ENCODE results near the gene NKX6-2.

The NKX6-2 gene

GRCh38 chr10:132813001-132813401 lies 27.1 kb upstream of the NKX6-2 start:
- no peak for DNase-seq (ENCODE audit: low spot score)

- DNase-seq (ENCODE audit: low spot score) = no peak
Measured at GRCh38 chr10:132812520-132812919, 26.6 kb upstream of the NKX6-2 start.

GRCh38 chr10:132811891-132812481 lies 26.0 kb upstream of the NKX6-2 start:
- DNase-seq (ENCODE audit: low spot score) = no peak

- no peak for DNase-seq (ENCODE audit: low spot score)
Measured at GRCh38 chr10:132810807-132811700, 25.1 kb upstream of the NKX6-2 start.

- no peak for DNase-seq (ENCODE audit: low spot score)
Measured at GRCh38 chr10:132810141-132810806, 24.3 kb upstream of the NKX6-2 start.

GRCh38 chr10:132809232-132810140 lies 23.5 kb upstream of the NKX6-2 start:
- no peak for DNase-seq (ENCODE audit: low spot score)

- DNase-seq (ENCODE audit: low spot score) = no peak
Measured at GRCh38 chr10:132808383-132809231, 22.7 kb upstream of the NKX6-2 start.

GRCh38 chr10:132807621-132808049 lies 21.7 kb upstream of the NKX6-2 start:
- no peak for DNase-seq (ENCODE audit: low spot score)

- DNase-seq (ENCODE audit: low spot score) = no peak
Measured at GRCh38 chr10:132806561-132807003, 20.6 kb upstream of the NKX6-2 start.

- no peak for DNase-seq (ENCODE audit: low spot score)
Measured at GRCh38 chr10:132806110-132806509, 20.2 kb upstream of the NKX6-2 start.

- DNase-seq (ENCODE audit: low spot score) = no peak
Measured at GRCh38 chr10:132805599-132805998, 19.7 kb upstream of the NKX6-2 start.

GRCh38 chr10:132804785-132805426 lies 19.0 kb upstream of the NKX6-2 start:
- DNase-seq (ENCODE audit: low spot score) = no peak

- DNase-seq (ENCODE audit: low spot score) = no peak
Measured at GRCh38 chr10:132804287-132804686, 18.3 kb upstream of the NKX6-2 start.

GRCh38 chr10:132803416-132804210 lies 17.7 kb upstream of the NKX6-2 start:
- no peak for DNase-seq (ENCODE audit: low spot score)

- no peak for DNase-seq (ENCODE audit: low spot score)
Measured at GRCh38 chr10:132802694-132803320, 16.9 kb upstream of the NKX6-2 start.

GRCh38 chr10:132802048-132802447 lies 16.1 kb upstream of the NKX6-2 start:
- DNase-seq (ENCODE audit: low spot score) = no peak

GRCh38 chr10:132799865-132800264 lies 13.9 kb upstream of the NKX6-2 start:
- DNase-seq (ENCODE audit: low spot score) = no peak

- no peak for DNase-seq (ENCODE audit: low spot score)
Measured at GRCh38 chr10:132798876-132799275, 12.9 kb upstream of the NKX6-2 start.

GRCh38 chr10:132798403-132798802 lies 12.5 kb upstream of the NKX6-2 start:
- no peak for DNase-seq (ENCODE audit: low spot score)

All from hematopoietic multipotent progenitor cell treated with erythropoietin and hydrocortisone succinate and interleukin-3 and kit ligand, for 15 days (in vitro differentiated cells).